ENCODE results near the gene MAP4K3. TPM values are rescaled to one million over a fixed set of nuclear protein-coding genes. Genes with fewer than 3 reads are reported as not detected.

Gene MAP4K3
- total RNA-seq, 1 donor from 2014 or later: 34.1 TPM

- H3K27ac ChIP-seq: no peak overlapping the region
- DNase-seq (ENCODE audit: low spot score in 2 of 2): no peak
- H3K4me3 ChIP-seq: no peak overlapping the region
- no peaks in the 10 kb centered on the region for H3K4me1 ChIP-seq
- H3K9me3 ChIP-seq: no peaks in the 10 kb centered on the region
- H3K36me3 ChIP-seq: peaks cover 0 to 6% of the 10 kb centered on the region in 2 donors
- TF ChIP-seq, protein P1, sequence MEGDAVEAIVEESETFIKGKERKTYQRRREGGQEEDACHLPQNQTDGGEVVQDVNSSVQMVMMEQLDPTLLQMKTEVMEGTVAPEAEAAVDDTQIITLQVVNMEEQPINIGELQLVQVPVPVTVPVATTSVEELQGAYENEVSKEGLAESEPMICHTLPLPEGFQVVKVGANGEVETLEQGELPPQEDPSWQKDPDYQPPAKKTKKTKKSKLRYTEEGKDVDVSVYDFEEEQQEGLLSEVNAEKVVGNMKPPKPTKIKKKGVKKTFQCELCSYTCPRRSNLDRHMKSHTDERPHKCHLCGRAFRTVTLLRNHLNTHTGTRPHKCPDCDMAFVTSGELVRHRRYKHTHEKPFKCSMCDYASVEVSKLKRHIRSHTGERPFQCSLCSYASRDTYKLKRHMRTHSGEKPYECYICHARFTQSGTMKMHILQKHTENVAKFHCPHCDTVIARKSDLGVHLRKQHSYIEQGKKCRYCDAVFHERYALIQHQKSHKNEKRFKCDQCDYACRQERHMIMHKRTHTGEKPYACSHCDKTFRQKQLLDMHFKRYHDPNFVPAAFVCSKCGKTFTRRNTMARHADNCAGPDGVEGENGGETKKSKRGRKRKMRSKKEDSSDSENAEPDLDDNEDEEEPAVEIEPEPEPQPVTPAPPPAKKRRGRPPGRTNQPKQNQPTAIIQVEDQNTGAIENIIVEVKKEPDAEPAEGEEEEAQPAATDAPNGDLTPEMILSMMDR (IDR thresholded peaks at IDR 0.05): no peak
- H3K27me3 ChIP-seq: no peaks in the 10 kb centered on the region
- intact Hi-C loops (cut with DNase I): no loop called here
These were observed 44.5 kb upstream of the MAP4K3 start for GRCh38 chr2:39481611-39482010.

DNA sequence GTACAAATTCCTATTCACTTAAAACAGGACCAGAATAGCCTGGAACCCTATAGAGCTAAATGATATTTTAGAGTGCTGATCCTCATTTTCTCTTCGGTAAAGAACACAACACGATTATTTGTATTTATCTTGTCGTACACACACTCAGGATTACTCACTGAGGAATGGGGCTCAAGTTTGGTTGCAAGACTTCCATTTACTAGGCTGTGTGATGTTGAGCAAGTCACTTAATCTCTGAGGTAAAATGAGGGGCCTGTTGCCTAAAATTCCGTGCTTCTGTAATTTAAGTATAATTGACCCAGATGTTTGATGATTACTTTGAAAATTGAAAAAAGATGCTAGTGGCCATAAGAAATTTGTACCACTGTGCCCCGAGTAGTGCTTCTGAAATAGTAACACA, 42.6 kb upstream of the MAP4K3 start:
- intact Hi-C loops (cut with DNase I): no loop called here

DNA sequence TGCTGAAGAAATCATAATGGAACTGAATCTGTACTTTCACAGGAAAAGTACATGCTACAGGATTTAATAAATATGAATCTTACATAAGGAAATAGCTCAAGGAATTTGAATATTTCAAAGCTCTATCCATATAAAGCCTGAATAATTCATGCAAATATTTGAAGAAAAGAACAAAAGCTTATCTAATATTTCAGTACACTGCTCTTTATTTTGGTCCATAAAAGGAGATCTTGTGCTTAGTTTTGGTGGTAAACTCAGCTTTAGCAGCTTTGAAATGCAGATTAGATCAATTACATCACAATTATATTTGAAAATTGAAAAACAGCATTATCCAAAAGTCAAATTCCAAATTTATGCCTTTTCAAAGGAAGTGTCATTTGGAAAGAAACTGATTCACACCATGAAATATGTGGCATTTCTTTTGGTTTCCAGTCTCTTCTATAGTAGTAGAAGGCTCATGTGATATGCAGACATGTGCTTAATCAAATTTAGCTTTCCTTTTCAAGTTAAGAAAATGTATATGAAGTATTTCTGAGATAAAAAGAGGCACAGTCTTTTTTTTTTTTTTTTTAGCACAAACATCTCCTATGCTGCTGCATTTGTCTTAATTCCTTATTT, 42.1 kb upstream of the MAP4K3 start:
- H3K36me3 ChIP-seq: peaks cover 0 to 8% of the 10 kb centered on the region in 2 donors
- TF ChIP-seq, protein P1 (IDR thresholded peaks at IDR 0.05): no peak
- intact Hi-C loops (cut with DNase I): no loop called here

More for the DNA sequence above, 42.6 kb upstream of the MAP4K3 start:
- H3K4me1 ChIP-seq: no peaks in the 10 kb centered on the region
- H3K27ac ChIP-seq: no peak overlapping the region
- H3K9me3 ChIP-seq: no peaks in the 10 kb centered on the region
- no peak for DNase-seq (ENCODE audit: low spot score in 2 of 2)
- TF ChIP-seq, protein P1 (IDR thresholded peaks at IDR 0.05): no peak
- H3K27me3 ChIP-seq: no peaks in the 10 kb centered on the region
- H3K36me3 ChIP-seq: peaks cover 0 to 8% of the 10 kb centered on the region in 2 donors
- H3K4me3 ChIP-seq: no peak overlapping the region

DNA sequence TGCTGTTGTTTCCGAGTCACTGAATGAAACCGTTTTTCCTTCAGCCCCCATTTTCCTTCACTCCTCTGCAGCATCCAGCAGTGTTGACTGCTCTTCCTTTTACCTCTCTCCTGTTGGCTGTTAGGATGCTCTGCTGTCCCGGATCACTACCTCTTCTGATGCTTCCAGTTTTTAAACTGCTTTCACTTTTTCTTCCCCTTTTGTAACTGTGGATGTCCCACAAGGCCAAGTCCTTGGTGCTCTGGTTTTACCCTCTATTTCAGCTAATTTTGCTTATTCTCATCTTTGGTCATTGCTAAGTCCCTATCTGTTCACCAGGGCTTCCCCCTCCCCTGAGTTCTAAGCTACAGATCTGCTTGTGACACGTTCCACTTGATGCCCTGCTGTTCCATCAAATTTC, 39.4 kb upstream of the MAP4K3 start:
- H3K36me3 ChIP-seq: peaks cover 0 to 8% of the 10 kb centered on the region in 2 donors
- no peaks in the 10 kb centered on the region for H3K4me1 ChIP-seq
- H3K4me3 ChIP-seq: no peak overlapping the region
- intact Hi-C loops (cut with DNase I): no loop called here
- no peaks in the 10 kb centered on the region for H3K9me3 ChIP-seq
- TF ChIP-seq, protein P1 (IDR thresholded peaks at IDR 0.05): no peak
- no peak for DNase-seq (ENCODE audit: low spot score in 2 of 2)
- no peak overlapping the region for H3K27ac ChIP-seq
- H3K27me3 ChIP-seq: no peaks in the 10 kb centered on the region

More for the DNA sequence above, 42.1 kb upstream of the MAP4K3 start:
- DNase-seq (ENCODE audit: low spot score in 2 of 2): no peak
- H3K27me3 ChIP-seq: no peaks in the 10 kb centered on the region
- no peaks in the 10 kb centered on the region for H3K9me3 ChIP-seq
- H3K27ac ChIP-seq: no peak overlapping the region
- no peaks in the 10 kb centered on the region for H3K4me1 ChIP-seq
- H3K4me3 ChIP-seq: no peak overlapping the region

GRCh38 chr2:39475006-39475405, 37.9 kb upstream of the MAP4K3 start:
- H3K36me3 ChIP-seq: peaks cover 0 to 8% of the 10 kb centered on the region in 2 donors
- H3K4me1 ChIP-seq: peaks cover 0 to 2% of the 10 kb centered on the region in 2 donors
- no peak for DNase-seq (ENCODE audit: low spot score in 2 of 2)
- intact Hi-C loops (cut with DNase I): no loop called here
- no peak overlapping the region for H3K27ac ChIP-seq
- H3K9me3 ChIP-seq: no peaks in the 10 kb centered on the region
- no peaks in the 10 kb centered on the region for H3K27me3 ChIP-seq
- H3K4me3 ChIP-seq: no peak overlapping the region
- TF ChIP-seq, protein P1 (IDR thresholded peaks at IDR 0.05): no peak
